GM21576 (cell line): ENCODE measurements around the gene MYO1E.

Experiments used
- ATAC-seq: cut with Tn5 transposase; IDR thresholded peaks from one replicate; pipeline ENCODE4 v1.9.1; 2021; ENCODE audit warnings: mild to moderate bottlenecking, moderate library complexity; ENCODE audit not compliant: unreplicated experiment

MYO1E gene

DNA sequence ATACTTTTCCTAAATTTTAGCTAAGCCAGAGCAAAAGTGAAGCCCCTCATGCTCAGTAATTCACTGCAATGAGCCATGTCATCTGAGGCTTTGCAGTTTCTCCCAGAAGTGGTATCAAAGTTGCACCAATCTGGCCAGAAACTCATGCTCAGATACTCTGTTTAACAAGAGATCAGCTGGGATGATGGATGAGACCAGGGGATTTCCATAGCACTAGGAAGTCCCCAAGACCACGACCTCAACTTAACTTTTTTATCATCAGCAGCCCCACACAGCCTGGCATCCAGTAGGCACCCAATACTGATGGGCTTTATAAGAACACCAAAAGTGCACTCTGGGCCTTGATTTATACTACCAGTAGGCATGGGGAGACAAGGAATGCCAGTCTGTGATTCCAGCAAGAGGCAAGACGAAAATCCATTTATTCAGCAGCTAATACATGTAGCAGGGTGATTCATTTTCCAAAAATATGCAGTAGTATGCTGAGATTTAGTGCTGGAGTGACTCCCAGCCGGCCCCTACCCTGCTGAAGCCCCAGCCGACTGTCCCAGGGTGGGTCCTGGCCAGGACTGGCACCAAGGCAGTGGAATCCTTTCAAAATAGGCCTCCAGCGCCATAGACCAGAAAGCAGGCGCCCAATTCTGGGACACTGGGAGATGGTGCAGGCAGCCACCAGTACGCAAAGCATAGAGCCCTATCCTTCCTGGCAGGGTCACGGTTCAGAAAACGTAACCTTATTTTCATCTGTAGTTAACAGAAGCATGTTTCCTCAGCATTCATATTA lies 166.6 kb downstream of the MYO1E start:
- no peak for ATAC-seq

GRCh38 chr15:59203657-59204056 lies 169.0 kb downstream of the MYO1E start:
- no peak for ATAC-seq

DNA sequence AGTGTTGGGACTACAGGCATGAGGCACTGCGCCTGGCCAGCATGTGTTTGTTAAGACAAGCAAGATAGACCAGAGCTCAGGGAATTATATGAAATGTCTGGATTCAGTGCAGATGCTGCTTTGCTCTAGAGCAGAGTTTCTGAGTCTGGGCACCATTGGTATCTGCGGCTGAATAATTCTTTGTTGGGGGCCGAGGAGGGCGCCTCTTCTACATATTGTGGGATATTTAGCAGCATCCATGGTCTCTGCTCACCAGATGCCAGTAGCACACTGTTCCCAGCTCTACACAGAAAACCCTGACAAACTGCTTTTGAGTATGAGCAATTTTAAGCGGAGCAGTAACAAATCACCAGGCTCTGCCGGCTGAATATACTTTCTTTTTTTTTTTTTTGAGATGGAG lies 169.7 kb downstream of the MYO1E start:
- ATAC-seq = no peak

DNA sequence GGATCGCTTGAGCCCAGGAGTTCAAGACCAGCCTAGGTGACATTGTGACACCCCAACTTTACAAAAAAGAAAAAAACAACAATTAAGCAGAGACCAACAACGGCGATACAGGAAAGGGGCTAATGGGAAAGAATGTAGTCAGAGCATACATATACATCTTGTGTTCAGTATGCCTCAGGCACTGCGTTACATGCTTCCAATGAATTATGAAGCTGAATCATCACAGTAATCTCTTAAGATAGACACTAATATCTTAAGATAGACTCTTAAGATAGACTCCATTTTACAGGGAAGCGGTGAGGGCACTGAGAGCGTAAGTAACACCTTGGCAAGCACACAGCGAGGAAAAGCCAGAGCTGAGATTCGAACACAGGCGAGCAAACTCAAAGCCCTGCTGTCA lies 172.1 kb downstream of the MYO1E start:
- no peak for ATAC-seq

- no peak for ATAC-seq
These were observed 172.8 kb downstream of the MYO1E start for GRCh38 chr15:59199626-59200465.

- ATAC-seq = no peak
These were observed 175.2 kb downstream of the MYO1E start for GRCh38 chr15:59197454-59197853.

GRCh38 chr15:59196416-59196815 lies 176.3 kb downstream of the MYO1E start:
- no peak for ATAC-seq

- ATAC-seq = no peak
These were observed 177.9 kb downstream of the MYO1E start for GRCh38 chr15:59194639-59195325.

GRCh38 chr15:59191855-59192237 lies 180.8 kb downstream of the MYO1E start:
- ATAC-seq = no peak

GRCh38 chr15:59190291-59190690 lies 182.4 kb downstream of the MYO1E start:
- ATAC-seq = no peak

DNA sequence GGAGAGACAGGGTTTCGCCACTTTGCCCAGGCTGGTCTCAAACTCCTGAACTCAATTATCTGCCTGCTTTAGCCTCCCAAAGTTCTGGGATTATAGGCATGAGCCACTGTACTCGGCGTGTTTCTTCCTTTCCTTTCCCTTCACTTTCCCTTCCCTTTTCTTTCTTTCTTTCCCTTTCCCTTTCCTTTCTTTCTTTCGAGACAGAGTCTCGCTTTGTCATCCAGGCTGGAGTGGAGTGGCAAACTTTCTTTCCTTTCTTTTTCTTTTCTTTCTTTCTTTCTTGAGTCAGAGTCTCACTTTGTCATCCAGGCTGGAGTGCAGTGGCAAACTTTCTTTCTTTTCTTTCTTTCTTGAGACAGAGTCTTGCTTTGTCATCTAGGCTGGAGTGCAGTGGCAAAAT lies 183.4 kb downstream of the MYO1E start:
- ATAC-seq = no peak

GRCh38 chr15:59186501-59186900 lies 186.2 kb downstream of the MYO1E start:
- no peak for ATAC-seq

GRCh38 chr15:59185725-59186124 lies 186.9 kb downstream of the MYO1E start:
- ATAC-seq = no peak

DNA sequence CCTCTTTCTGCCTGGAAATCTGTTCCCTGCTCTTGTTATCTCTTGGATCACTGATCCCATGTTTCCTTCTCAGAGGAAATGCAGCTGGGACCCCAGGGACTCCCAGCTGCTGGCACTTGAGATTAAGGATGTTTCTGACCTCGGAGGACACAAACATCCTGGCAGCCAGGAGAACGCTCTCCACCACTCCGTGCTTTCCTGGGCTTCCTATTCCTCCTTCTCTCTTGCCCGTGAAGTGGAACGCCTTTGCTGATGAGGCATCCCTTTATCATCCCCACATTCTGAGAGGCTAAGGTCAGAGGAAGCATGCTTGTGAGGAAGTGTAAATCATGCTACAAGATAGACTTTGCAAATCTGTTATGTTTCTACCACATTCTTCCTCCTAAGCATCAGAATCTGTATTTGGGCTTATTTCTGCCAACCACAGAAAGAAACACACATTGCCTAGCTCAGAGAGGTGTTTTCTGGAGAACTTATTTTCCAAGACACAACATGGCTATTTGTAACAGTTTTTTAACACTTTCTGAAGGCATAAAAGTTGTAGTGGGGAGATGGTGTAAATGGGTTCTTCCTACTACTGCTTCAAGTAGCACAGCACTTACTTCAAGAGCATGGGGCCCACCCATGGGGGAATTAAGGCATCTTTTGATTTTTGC lies 191.6 kb downstream of the MYO1E start:
- ATAC-seq = no peak

DNA sequence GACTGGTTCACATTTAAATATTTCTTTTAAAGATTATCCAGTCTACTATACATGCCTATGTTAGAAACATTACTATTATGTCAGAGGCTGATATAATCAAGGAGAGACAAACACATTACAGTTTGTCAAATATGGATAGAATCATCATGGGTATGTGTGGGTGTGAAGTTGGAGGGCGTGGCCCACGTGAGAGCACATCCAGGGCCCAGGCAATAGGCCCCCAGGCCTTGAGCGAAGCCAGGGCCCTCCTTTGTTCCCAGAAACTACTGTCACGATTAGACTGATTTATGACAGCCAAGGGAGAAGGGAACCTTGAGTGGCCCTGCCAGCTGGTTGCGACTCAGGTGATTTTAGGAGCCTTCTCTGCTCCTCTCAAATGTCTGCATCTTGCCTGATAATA lies 193.0 kb downstream of the MYO1E start:
- no peak for ATAC-seq

DNA sequence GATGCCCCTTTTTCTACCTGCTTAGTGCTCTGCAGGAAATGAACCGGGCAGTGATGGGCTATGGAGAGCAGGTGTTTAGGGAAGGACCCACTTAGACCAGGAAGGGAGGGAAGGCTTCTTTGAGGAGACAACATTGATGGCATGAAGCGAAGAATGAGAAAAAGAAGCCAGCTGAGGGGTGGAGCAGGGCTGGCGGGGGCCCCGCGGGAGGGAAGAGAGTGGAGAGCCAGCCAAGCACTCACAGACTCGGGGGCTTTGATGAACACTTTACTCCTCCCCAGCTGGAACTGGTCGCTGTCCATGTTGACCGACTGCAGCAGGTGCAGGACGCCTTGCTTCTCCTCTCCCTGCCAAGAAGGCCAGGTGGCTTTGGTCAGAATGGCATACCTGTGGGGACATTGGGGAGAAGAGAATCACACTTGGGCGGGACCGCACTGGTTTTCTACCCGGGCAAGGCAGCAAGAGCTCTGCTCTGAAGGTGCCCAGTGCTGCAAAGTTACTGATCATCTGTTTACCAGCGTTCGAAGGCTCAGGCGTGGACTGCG lies 194.4 kb downstream of the MYO1E start:
- no peak for ATAC-seq

DNA sequence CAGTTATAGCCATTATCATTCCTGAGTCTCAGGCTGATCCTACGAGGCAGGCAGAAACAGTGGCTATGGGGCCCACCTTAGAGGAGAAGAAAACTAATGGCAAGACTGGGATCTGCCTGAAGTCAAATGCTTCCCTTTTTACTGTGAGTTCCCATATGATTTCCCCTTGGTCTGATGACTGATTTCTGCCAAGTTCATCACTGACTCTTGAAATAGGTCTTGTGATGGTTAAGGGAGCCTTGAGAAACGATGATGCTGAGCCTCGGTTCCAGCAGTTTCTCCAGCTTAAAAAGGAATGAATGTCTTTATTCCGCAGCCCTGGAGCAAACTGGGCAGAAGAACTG lies 195.4 kb downstream of the MYO1E start:
- no peak for ATAC-seq

GRCh38 chr15:59176653-59177316 lies 195.9 kb downstream of the MYO1E start:
- no peak for ATAC-seq

DNA sequence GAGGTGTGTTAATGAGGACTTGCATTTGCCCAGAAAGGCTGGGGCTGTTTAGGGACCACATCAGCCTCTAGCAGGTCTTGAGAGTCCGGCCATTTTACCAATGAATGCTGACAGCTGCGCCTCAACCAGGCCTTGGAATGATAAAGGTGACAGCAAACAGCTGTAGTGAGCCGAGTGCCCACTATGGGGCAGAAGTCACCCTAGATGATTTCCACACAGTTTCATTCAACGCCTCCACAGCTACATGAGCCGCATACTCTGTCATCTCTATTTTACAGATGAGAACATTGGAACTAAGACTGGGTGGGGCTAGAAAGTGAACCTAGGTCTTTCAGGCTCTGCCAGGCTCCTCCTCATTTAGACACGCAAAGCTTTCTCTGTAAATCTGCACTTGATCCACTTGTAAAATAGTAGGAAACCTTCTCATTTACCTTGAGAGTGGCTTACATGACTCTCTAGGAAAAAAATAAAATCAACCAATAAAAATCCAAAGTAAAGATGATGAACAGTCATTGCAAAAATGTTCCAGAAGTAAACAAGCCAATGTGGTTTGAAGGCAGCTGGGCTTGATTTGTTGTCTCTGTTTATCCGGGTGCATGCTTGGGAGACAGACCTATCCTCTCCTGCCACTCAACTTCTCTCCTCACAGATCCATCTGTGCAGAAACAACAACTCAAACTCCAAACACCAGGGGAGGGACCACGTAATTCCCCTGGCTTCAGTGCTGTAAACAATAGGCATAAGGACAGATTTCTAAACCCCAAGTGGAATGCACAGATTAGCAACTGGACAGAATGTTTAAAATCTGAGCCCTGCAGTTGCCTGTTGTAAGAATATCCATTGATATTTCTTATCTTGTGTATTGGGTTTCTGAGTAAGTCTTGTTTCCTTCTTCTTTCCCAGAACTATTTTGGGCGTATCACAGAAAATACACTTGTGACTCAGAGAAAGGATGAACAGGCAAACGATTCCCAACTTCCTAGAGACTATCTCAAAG lies 197.5 kb downstream of the MYO1E start:
- ATAC-seq = no peak
